H1 (cell line): Measurements from ENCODE around the gene TM9SF3. TPM values are rescaled to one million over a fixed set of nuclear protein-coding genes. Genes with fewer than 3 reads are reported as not detected.

Experiments
- CTCF ChIA-PET: fragments of 300-600 bp; sonication (Branson Sonifier 250); formaldehyde crosslinking; loops from one replicate; lab custom pipeline; 2021; ENCODE audit not compliant: partially characterized antibody; lab: Charles Lee
- POLR2A ChIA-PET: fragments of 300-600 bp; sonication (Branson Sonifier 250); formaldehyde crosslinking; loops from one replicate; lab custom pipeline; 2021; ENCODE audit warnings: inconsistent platforms; ENCODE audit not compliant: partially characterized antibody; lab: Charles Lee
- DNase-seq, 2 experiments: peaks; one replicate each; pipeline versions ENCODE4 v3.0.0 to v3.0.0-alpha.2; 2010 to 2022; ENCODE audit warnings: low spot score in 2 of 2, low read depth in 1 of 2, mixed read lengths in 1 of 2
- FAIRE-seq: peaks from 2 replicates; lab custom pipeline; 2011; peaks lifted over from hg19 to GRCh38; lab: Jason Lieb, UNC
- H2AFZ ChIP-seq: 2 replicates; pipeline ENCODE4 v1.8.1; 2012; ENCODE audit warnings: low read length, inconsistent platforms
- H2AK5ac ChIP-seq: 2 replicates; pipeline ENCODE4 v1.6.1; 2013; ENCODE audit warnings: low read depth, low read length
- H2BK120ac ChIP-seq: replicated peaks from 2 replicates; pipeline ENCODE3; 2013; ENCODE audit warnings: low read depth, low read length, inconsistent platforms
- H2BK12ac ChIP-seq: 2 replicates; pipeline ENCODE4 v1.6.1; 2013; ENCODE audit warnings: low read depth, low read length
- H2BK15ac ChIP-seq: 2 replicates; pipeline ENCODE4 v1.6.1; 2013; ENCODE audit warnings: low read length
- H2BK20ac ChIP-seq: 2 replicates; pipeline ENCODE4 v1.6.1; 2013; ENCODE audit warnings: low read length
- H2BK5ac ChIP-seq: 2 replicates; pipeline ENCODE4 v1.6.1; 2013; ENCODE audit warnings: low read depth, low read length
- H3K14ac ChIP-seq: 2 replicates; pipeline ENCODE4 v1.6.1; 2013; ENCODE audit warnings: inconsistent platforms; ENCODE audit not compliant: insufficient read length
- H3K18ac ChIP-seq: 2 replicates; pipeline ENCODE4 v1.6.1; 2013; ENCODE audit warnings: low read length; ENCODE audit errors: extremely low read depth
- H3K23ac ChIP-seq: 2 replicates; pipeline ENCODE4 v1.6.1; 2013; ENCODE audit warnings: inconsistent platforms; ENCODE audit not compliant: insufficient read length
- H3K23me2 ChIP-seq: 2 replicates; pipeline ENCODE4 v1.6.1; 2013; ENCODE audit warnings: low read depth, low read length
- H3K27ac ChIP-seq: 2 replicates; pipeline ENCODE4 v1.6.1; 2011; ENCODE audit warnings: low read depth, low read length, inconsistent platforms
- H3K27me3 ChIP-seq, 4 experiments: replicated peaks in 1 of 4; 1 replicate in 1 of 4; 2 replicates in 3 of 4; pipeline versions ENCODE4 v1.6.1 to v1.8.1; 2011 to 2013; ENCODE audit warnings: low read length in 3 of 4, mild to moderate bottlenecking in 3 of 4, inconsistent platforms in 2 of 4, mixed read lengths in 2 of 4, moderate library complexity in 1 of 4; ENCODE audit not compliant: control insufficient read depth in 3 of 4, insufficient read depth in 3 of 4; ENCODE audit errors: extremely low read depth in 1 of 4
- H3K36me3 ChIP-seq, 4 experiments: 2 replicates each; pipeline versions ENCODE4 v1.6.1 to v1.8.1; 2011 to 2013; ENCODE audit warnings: mild to moderate bottlenecking in 4 of 4, low read length in 3 of 4, moderate library complexity in 2 of 4, control low read depth in 1 of 4, inconsistent platforms in 1 of 4; ENCODE audit not compliant: insufficient read depth in 4 of 4, control insufficient read depth in 2 of 4
- H3K4ac ChIP-seq: replicated peaks from 2 replicates; pipeline ENCODE3; 2013; ENCODE audit warnings: low read length, low read depth, mixed read lengths, inconsistent platforms; ENCODE audit not compliant: insufficient read length
- H3K4me1 ChIP-seq, 4 experiments: replicated peaks in 1 of 4; 1 replicate in 1 of 4; 2 replicates in 3 of 4; pipeline versions ENCODE4 v1.6.1 to v1.8.1; 2011 to 2013; ENCODE audit warnings: low read length in 3 of 4, inconsistent platforms in 2 of 4, mixed read lengths in 1 of 4; ENCODE audit not compliant: insufficient read depth in 4 of 4, control insufficient read depth in 3 of 4
- H3K4me2 ChIP-seq, 2 experiments: 2 replicates each; pipeline versions ENCODE4 v1.6.1 to v1.8.1; 2011 to 2013; ENCODE audit warnings: low read depth in 2 of 2, low read length in 2 of 2, control low read depth in 1 of 2, inconsistent platforms in 1 of 2, mild to moderate bottlenecking in 1 of 2; ENCODE audit not compliant: insufficient read depth in 1 of 2
- H3K4me3 ChIP-seq, 4 experiments: fragments of 200-600, 300-600 bp in 1 of 4; sonication (generic), shearing (Covaris generic), sonication (Bioruptor Twin) in 1 of 4; 2 replicates each; pipeline versions ENCODE4 v1.5.1 to v1.8.1; 2011 to 2016; ENCODE audit warnings: low read length in 4 of 4, low read depth in 3 of 4, control low read depth in 2 of 4, inconsistent platforms in 2 of 4, mild to moderate bottlenecking in 2 of 4, mixed read lengths in 1 of 4, moderate library complexity in 1 of 4; ENCODE audit not compliant: insufficient read depth in 2 of 4; ENCODE audit errors: extremely low read depth in 1 of 4
- H3K56ac ChIP-seq: replicated peaks from 2 replicates; pipeline ENCODE3; 2013; ENCODE audit warnings: low read depth, mild to moderate bottlenecking, mixed read lengths, low read length, inconsistent platforms; ENCODE audit not compliant: insufficient read length
- H3K79me1 ChIP-seq: 2 replicates; pipeline ENCODE4 v1.6.1; 2013; ENCODE audit warnings: low read depth, low read length, control low read depth
- H3K79me2 ChIP-seq, 2 experiments: 2 replicates each; pipeline versions ENCODE4 v1.6.1 to v1.8.1; 2012 to 2013; ENCODE audit warnings: low read length in 2 of 2, mild to moderate bottlenecking in 2 of 2, inconsistent platforms in 1 of 2; ENCODE audit not compliant: insufficient read depth in 2 of 2, control insufficient read depth in 1 of 2
- H3K9ac ChIP-seq, 4 experiments: replicated peaks in 1 of 4; 1 replicate in 1 of 4; 2 replicates in 3 of 4; pipeline versions ENCODE4 v1.6.1 to v1.8.1; 2011 to 2013; ENCODE audit warnings: low read depth in 3 of 4, low read length in 3 of 4, control low read depth in 2 of 4, mild to moderate bottlenecking in 2 of 4, moderate library complexity in 2 of 4, inconsistent platforms in 1 of 4; ENCODE audit errors: extremely low read depth in 1 of 4
- H3K9me3 ChIP-seq, 2 experiments: 2 replicates each; pipeline versions ENCODE4 v1.6.1 to v1.8.1; 2012 to 2013; ENCODE audit warnings: mild to moderate bottlenecking in 2 of 2, moderate library complexity in 2 of 2, control low read depth in 1 of 2, inconsistent platforms in 1 of 2, low read depth in 1 of 2, low read length in 1 of 2, mixed read lengths in 1 of 2; ENCODE audit not compliant: insufficient read depth in 2 of 2
- H4K20me1 ChIP-seq, 2 experiments: replicated peaks in 1 of 2; 2 replicates each; pipeline versions ENCODE3 to v1.8.1; 2011 to 2013; ENCODE audit warnings: inconsistent platforms in 2 of 2, low read length in 2 of 2, mild to moderate bottlenecking in 1 of 2; ENCODE audit not compliant: insufficient read depth in 2 of 2, control insufficient read depth in 1 of 2
- H4K5ac ChIP-seq: 2 replicates; pipeline ENCODE4 v1.6.1; 2013; ENCODE audit warnings: low read length, low read depth, mixed read lengths, inconsistent platforms; ENCODE audit not compliant: insufficient read length
- H4K8ac ChIP-seq: 2 replicates; pipeline ENCODE4 v1.8.0; 2013; ENCODE audit warnings: mild to moderate bottlenecking, moderate library complexity, low read length, inconsistent platforms; ENCODE audit not compliant: insufficient read depth; ENCODE audit errors: extremely low read depth
- H4K91ac ChIP-seq: replicated peaks from 2 replicates; pipeline ENCODE3; 2013; ENCODE audit warnings: low read length, mixed read lengths, inconsistent platforms; ENCODE audit not compliant: insufficient read length
- ASH2L ChIP-seq: fragments of 200-600, 300-600 bp; sonication (generic); IDR thresholded peaks from one replicate; pipeline ENCODE4 v1.7.1; 2017; ENCODE audit warnings: low read length
- BCL11A ChIP-seq, 2 experiments: IDR thresholded peaks; one replicate each; pipeline ENCODE4 v1.6.1; 2011; ENCODE audit warnings: low read depth in 2 of 2, low read length in 2 of 2, mild to moderate bottlenecking in 2 of 2
- HDAC2 ChIP-seq, 2 experiments: fragments of 300-600 bp in 1 of 2; sonication (generic) in 1 of 2; IDR thresholded peaks; 2 replicates each; pipeline ENCODE4 v1.6.1; 2011 to 2012; ENCODE audit warnings: low read depth in 2 of 2, low read length in 2 of 2, mild to moderate bottlenecking in 2 of 2, moderate library complexity in 2 of 2, borderline replicate concordance in 1 of 2, inconsistent platforms in 1 of 2
- POLR2AphosphoS5 ChIP-seq: IDR thresholded peaks from 2 replicates; pipeline ENCODE4 v1.6.1; 2011; ENCODE audit warnings: low read depth, low read length
- SAP30 ChIP-seq: fragments of 300-600 bp; sonication (generic); IDR thresholded peaks from 2 replicates; pipeline ENCODE4 v1.7.1; 2012; ENCODE audit warnings: low read length, moderate library complexity, mild to moderate bottlenecking, inconsistent platforms; ENCODE audit not compliant: insufficient read depth, insufficient replicate concordance
- SP2 ChIP-seq: IDR thresholded peaks from 2 replicates; pipeline ENCODE4 v1.6.1; 2012; ENCODE audit warnings: mild to moderate bottlenecking, low read length, inconsistent platforms
- TAF7 ChIP-seq: optimal IDR thresholded peaks from 2 replicates; pipeline ENCODE3; 2011; ENCODE audit warnings: low read depth, mild to moderate bottlenecking, inconsistent platforms, low read length, moderate library complexity, borderline replicate concordance
- WGBS, 2 experiments: shearing (Covaris generic) in 1 of 2; methylation state at CpG; one replicate each; pipeline versions ENCODE4 v1.1.6 to v1.1.7; 2013 to 2015; ENCODE audit warnings: low lambda C conversion rate in 2 of 2, mixed read lengths in 2 of 2, inconsistent platforms in 1 of 2, low coverage in 1 of 2, missing lambda C conversion rate in 1 of 2; ENCODE audit not compliant: insufficient replicate concordance in 2 of 2, insufficient coverage in 1 of 2, insufficient read length in 1 of 2; ENCODE audit errors: extremely low coverage in 1 of 2, missing lambda C conversion rate in 1 of 2; 5-methylcytosine and 5-hydroxymethylcytosine counted together
- polyA plus RNA-seq, 7 experiments: library from polyadenylated mRNA; depleted of rRNA in 3 of 7; stranded (reverse) in 5 of 7; unstranded in 2 of 7; fragments of >200 nt in 5 of 7; fragments of 200-250 nt in 2 of 7; gene quantifications; 1 replicate in 5 of 7; 2 replicates in 1 of 7; 4 replicates in 1 of 7; pipeline versions ENCODE4 v1.2.1 to v1.2.3, GENCODE V29; 2011 to 2013; ENCODE audit warnings: missing spikeins in 2 of 7, mixed read lengths in 2 of 7
- total RNA-seq: library from RNA; stranded (reverse); fragmentation: NEBNext Ultra II Directional; extraction: Animal tissue kit (Norgen Biotek cat#: 25700); gene quantifications from 2 replicates; pipeline ENCODE4 v1.2.1, GENCODE V29; 2021

The TM9SF3 gene
- total and polyA plus RNA-seq, 2 of the 8 experiments (the other 6 are each of a cell fraction or from before 2014, with no cell fraction given), result 123 to 127 TPM

DNA sequence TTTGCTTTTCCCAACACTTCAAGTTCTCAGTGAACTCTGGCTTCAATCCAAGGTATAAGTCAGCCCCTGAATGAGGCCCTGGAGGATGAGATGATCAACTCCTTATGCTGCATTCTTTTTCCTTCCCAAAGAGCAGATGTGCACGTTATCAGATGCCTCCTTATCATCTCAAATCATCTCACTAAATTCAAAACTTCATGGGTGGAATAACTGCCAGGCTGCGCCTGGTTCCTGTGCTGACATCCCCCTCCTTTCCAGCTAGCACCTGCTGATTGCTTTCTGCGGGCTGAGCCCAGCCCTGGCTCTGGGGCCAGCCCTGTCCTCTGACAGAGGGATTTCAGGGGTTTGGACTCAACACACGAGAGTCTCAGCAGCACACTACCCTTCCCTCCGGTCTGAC, 118.0 kb downstream of the TM9SF3 start:
- H3K79me1 ChIP-seq, result no peaks in the 10 kb centered on the region
- DNase-seq (no peak), FAIRE-seq (no peak)
- no peak overlapping the region for H2BK15ac ChIP-seq
- TF ChIP-seq SAP30 (no peak), TAF7 (no peak), SP2 (no peak), BCL11A (IDR thresholded peaks at IDR 0.05; ENCODE audit: low read depth in 2 of 2, low read length in 2 of 2) (no peak), HDAC2 (IDR thresholded peaks at IDR 0.05; ENCODE audit: borderline replicate concordance in 1 of 2, low read depth in 2 of 2, low read length in 2 of 2) (no peak), ASH2L (no peak), POLR2AphosphoS5 (no peak)
- no peaks in the 10 kb centered on the region for H3K27me3 ChIP-seq
- no peak overlapping the region for H3K4me2 ChIP-seq
- no peak overlapping the region for H3K27ac ChIP-seq
- no peak overlapping the region; the same call in 1 of the 2 replicates for H2AK5ac ChIP-seq
- 84% methylated on average over 5 of the region's 5 CpGs; no CpG with 5 or more reads in 1 of the 2 experiments for WGBS, 2 experiments
- no peak overlapping the region for H2BK12ac ChIP-seq
- no peak overlapping the region for H3K9ac ChIP-seq
- POLR2A ChIA-PET, result interaction anchor here (0.8 kb wide), 1 partner anchor 42 kb away, joined by 3 read pairs; no protein-coding TSS in a partner anchor
- no peaks in the 10 kb centered on the region for H3K23me2 ChIP-seq
- H2BK120ac ChIP-seq, result no peak overlapping the region
- no peak overlapping the region for H4K5ac ChIP-seq
- no peaks in the 10 kb centered on the region for H3K79me2 ChIP-seq
- no peak overlapping the region for H3K14ac ChIP-seq
- no peak overlapping the region for H3K18ac ChIP-seq
- H4K91ac ChIP-seq, result no peak overlapping the region
- no peak overlapping the region for H2BK5ac ChIP-seq
- H3K4me1 ChIP-seq, result peaks cover 0 to 6% (median 4%) of the 10 kb centered on the region in 4 experiments; a peak in 3 of 7 replicates
- no peak overlapping the region for H3K23ac ChIP-seq
- H4K20me1 ChIP-seq, result no peaks in the 10 kb centered on the region
- no peak overlapping the region for H3K4ac ChIP-seq
- no peak overlapping the region for H4K8ac ChIP-seq
- no peaks in the 10 kb centered on the region for H3K36me3 ChIP-seq
- no peak overlapping the region for H2BK20ac ChIP-seq
- H3K4me3 ChIP-seq, result no peak overlapping the region
- CTCF ChIA-PET, result interaction anchor here (1.0 to 9.1 kb wide), 15 partner anchors 17 to 563 kb away, joined by 3 to 102 read pairs (median 10); partner anchors contain the start of gene TLL2
- no peaks in the 10 kb centered on the region for H3K9me3 ChIP-seq
- no peak overlapping the region for H3K56ac ChIP-seq
- no peak overlapping the region for H2AFZ ChIP-seq
